Heart left ventricle (tissue), 16 donors: ENCODE data around the gene PTPRD. TPM values are rescaled to one million over a fixed set of nuclear protein-coding genes. Genes with fewer than 3 reads are reported as not detected.

Experiments
- ATAC-seq, 4 donors: fragments of 200-7000 bp; cut with Tn5 transposase; one replicate each; pipeline ENCODE4 v1.9.1; 2020 to 2022; ENCODE audit warnings: moderate library complexity in 4 of 4, mild to moderate bottlenecking in 3 of 4, moderate number of reproducible peaks in 1 of 4
- DNase-seq, 5 donors: peaks; one replicate each; pipeline ENCODE4 v3.0.0-alpha.2; 2020
- H3K27ac ChIP-seq, 12 donors: fragments of 200-600 bp; sonication (generic) in 4 of 12; one replicate each; pipeline versions ENCODE4 v1.5.0 to v1.8.0; 2016 to 2022; ENCODE audit warnings: mild to moderate bottlenecking in 2 of 12
- H3K27me3 ChIP-seq, 9 donors: fragments of 200-600 bp; sonication (generic) in 2 of 9; one replicate each; pipeline versions ENCODE4 v1.5.1 to v1.8.0; 2016 to 2022; ENCODE audit warnings: mild to moderate bottlenecking in 3 of 9
- H3K36me3 ChIP-seq, 9 donors: fragments of 200-600 bp; sonication (generic) in 2 of 9; one replicate each; pipeline versions ENCODE4 v1.5.0 to v1.8.0; 2018 to 2022; ENCODE audit warnings: mild to moderate bottlenecking in 2 of 9
- H3K4me1 ChIP-seq, 12 donors: fragments of 200-600 bp; sonication (generic) in 4 of 12; one replicate each; pipeline versions ENCODE4 v1.5.0 to v1.8.0; 2016 to 2022; ENCODE audit warnings: mild to moderate bottlenecking in 3 of 12
- H3K4me3 ChIP-seq, 12 donors: fragments of 200-600 bp; sonication (generic) in 4 of 12; one replicate each; pipeline versions ENCODE4 v1.5.0 to v1.8.0; 2017 to 2022; ENCODE audit warnings: mild to moderate bottlenecking in 9 of 12, moderate library complexity in 4 of 12
- H3K9me3 ChIP-seq, 12 donors: fragments of 200-600 bp; sonication (generic) in 4 of 12; one replicate each; pipeline versions ENCODE4 v1.5.0 to v1.8.0; 2016 to 2022; ENCODE audit warnings: mild to moderate bottlenecking in 1 of 12
- POLR2A ChIP-seq, 2 donors: fragments of 450-650 bp; IDR thresholded peaks; one replicate each; pipeline ENCODE4 v1.6.1; 2017; ENCODE audit warnings: antibody characterized with exemption in 2 of 2, mild to moderate bottlenecking in 2 of 2, moderate library complexity in 2 of 2
- WGBS, 4 donors: extraction: QIAGEN DNeasy Blood & Tissue Kit in 2 of 4; methylation state at CpG; one replicate each; pipeline versions ENCODE4 v1.1.5 to v1.1.7; 2013 to 2018; 5-methylcytosine and 5-hydroxymethylcytosine counted together
- intact Hi-C, 10 donors: fragments of 100-400 bp; cut with DNase I; formaldehyde crosslinking; loops; one replicate each; pipeline versions ENCODE4 v1.11.1 to v1.14.2; 2022
- polyA plus RNA-seq, 2 donors: library from polyadenylated mRNA; stranded (reverse); fragments of 200-250 nt; gene quantifications; one replicate each; pipeline ENCODE4 v1.2.3, GENCODE V29; 2013
- total RNA-seq, 9 donors: library from RNA; depleted of rRNA in 2 of 9; stranded (reverse); fragments of >200 nt in 2 of 9; fragmentation: NEBNext Ultra II Directional in 3 of 9; extraction: Animal tissue kit (Norgen Biotek cat#: 25700) in 3 of 9; gene quantifications; one replicate each; pipeline versions ENCODE4 v1.1.0 to v1.2.4, GENCODE V29; 2016 to 2023
- TF ChIP-seq, protein P1 (sequence below), 12 donors: fragments of 200-600 bp; sonication (generic) in 4 of 12; IDR thresholded peaks; one replicate each; pipeline versions ENCODE4 v1.5.0 to v1.8.0; 2018 to 2022; ENCODE audit warnings: antibody characterized with exemption in 12 of 12, mild to moderate bottlenecking in 5 of 12
- donor health status: ischemic (EF 13 %, LVEDD 7.1; RV severe dilation, severe dysfunction).
- donor health status: healthy with polysubstance abuse.
- donor health status: DM: no; HTN: yes; CAD: no.
- donor health status: DM: no; HTN: no; CAD: no.
- donor health status: ischemic (EF 25% LVEDD 6.9; RV normal size, moderate dysfunction).
- donor health status: ischemic (EF 25% LVEDD 5.7; RV mildly dilated, moderate dysfunction).
- donor health status: healthy.
- donor health status: DM: yes; HTN: yes; CAD: no.
- donor health status: ischemic (EF 35%, LVEDD 5.7; RV mildly dilated, moderate dysfunction).
- donor health status: nonischemic (EF 11% LVEDD 7.7; RV severe dilation, severe dysfunction).
- donor health status: DM: yes; HTN: yes; CAD: no.
- donor health status: PGD.
- donor health status: ischemic (EF 29% LVEDD 5.4; RV normal size, mild dysfunction).
- donor health status: nonischemic (EF 23%, LVEDD 6.1; RV moderate dilation, normal function).

PTPRD gene
- total and polyA plus RNA-seq, 11 donors: 1.4 to 25.3 (median 15.1) TPM

DNA sequence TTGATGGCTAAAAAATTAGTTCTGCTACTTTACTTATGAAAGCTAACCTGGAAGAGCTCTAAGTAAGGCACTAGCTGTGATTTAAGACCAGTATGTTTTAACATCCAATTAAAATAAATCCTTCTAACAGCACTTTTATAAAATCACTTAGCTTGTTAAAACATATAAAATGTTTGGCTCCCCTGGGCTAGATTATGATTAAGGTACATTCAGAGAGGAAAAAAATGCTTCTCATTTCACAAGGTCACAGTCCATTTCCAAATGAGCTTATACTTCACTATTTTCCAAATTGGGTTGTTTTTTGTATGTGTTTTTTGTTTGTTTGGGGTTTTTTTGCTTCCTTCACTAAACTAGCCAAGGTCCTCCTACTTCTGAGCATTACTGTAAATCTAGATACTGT, 1938.3 kb downstream of the PTPRD start:
- no peak for DNase-seq
- Histone ChIP-seq H3K27ac (no peak overlapping the region), H3K4me1 (peaks cover 0 to 23% (median 8%) of the 10 kb centered on the region in 12 donors), H3K27me3 (no peaks in the 10 kb centered on the region), H3K9me3 (no peaks in the 10 kb centered on the region), H3K4me3 (no peak overlapping the region), H3K36me3 (no peaks in the 10 kb centered on the region)
- TF ChIP-seq, protein P1, sequence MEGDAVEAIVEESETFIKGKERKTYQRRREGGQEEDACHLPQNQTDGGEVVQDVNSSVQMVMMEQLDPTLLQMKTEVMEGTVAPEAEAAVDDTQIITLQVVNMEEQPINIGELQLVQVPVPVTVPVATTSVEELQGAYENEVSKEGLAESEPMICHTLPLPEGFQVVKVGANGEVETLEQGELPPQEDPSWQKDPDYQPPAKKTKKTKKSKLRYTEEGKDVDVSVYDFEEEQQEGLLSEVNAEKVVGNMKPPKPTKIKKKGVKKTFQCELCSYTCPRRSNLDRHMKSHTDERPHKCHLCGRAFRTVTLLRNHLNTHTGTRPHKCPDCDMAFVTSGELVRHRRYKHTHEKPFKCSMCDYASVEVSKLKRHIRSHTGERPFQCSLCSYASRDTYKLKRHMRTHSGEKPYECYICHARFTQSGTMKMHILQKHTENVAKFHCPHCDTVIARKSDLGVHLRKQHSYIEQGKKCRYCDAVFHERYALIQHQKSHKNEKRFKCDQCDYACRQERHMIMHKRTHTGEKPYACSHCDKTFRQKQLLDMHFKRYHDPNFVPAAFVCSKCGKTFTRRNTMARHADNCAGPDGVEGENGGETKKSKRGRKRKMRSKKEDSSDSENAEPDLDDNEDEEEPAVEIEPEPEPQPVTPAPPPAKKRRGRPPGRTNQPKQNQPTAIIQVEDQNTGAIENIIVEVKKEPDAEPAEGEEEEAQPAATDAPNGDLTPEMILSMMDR (IDR thresholded peaks at IDR 0.05): no peak
- no peak for TF ChIP-seq POLR2A (IDR thresholded peaks at IDR 0.05)
- no peak for ATAC-seq
- intact Hi-C loops: loop anchor here in 1 of 10 donors (10.0 kb wide), 1 partner anchor 180 kb away; no protein-coding TSS in a partner anchor

DNA sequence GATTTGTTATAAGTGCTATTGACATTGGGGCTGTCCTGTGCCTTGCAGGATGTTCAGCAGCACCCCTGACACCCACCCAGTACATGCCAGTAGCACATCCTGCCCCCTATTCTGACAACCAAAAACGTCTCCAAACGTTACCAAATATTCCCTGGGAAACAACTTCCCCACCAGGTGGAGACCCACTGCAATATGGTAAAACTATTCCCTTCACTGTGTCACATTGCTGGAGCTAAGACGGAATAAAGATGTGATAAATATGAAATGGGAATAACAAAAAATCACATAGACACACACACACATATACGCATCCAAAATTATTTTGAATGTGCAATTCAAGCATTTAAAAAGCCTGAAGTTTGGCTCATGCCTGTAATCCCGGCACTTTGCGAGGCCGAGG, 1939.0 kb downstream of the PTPRD start:
- no peaks in the 10 kb centered on the region for H3K27me3 ChIP-seq
- DNase-seq: no peak
- H3K9me3 ChIP-seq: no peaks in the 10 kb centered on the region
- peaks cover 0 to 16% (median 4%) of the 10 kb centered on the region in 12 donors for H3K4me1 ChIP-seq
- WGBS, 4 donors: 81 to 86% (median 83%) methylated on average over 7 of the region's 7 CpGs
- no peak overlapping the region for H3K4me3 ChIP-seq
- no peak overlapping the region for H3K27ac ChIP-seq
- no peaks in the 10 kb centered on the region for H3K36me3 ChIP-seq
- no peak for ATAC-seq
- TF ChIP-seq, protein P1 (IDR thresholded peaks at IDR 0.05): no peak
- TF ChIP-seq POLR2A (IDR thresholded peaks at IDR 0.05): no peak
- intact Hi-C loops: loop anchor here in 1 of 10 donors (10.0 kb wide), 1 partner anchor 181 kb away; no protein-coding TSS in a partner anchor

DNA sequence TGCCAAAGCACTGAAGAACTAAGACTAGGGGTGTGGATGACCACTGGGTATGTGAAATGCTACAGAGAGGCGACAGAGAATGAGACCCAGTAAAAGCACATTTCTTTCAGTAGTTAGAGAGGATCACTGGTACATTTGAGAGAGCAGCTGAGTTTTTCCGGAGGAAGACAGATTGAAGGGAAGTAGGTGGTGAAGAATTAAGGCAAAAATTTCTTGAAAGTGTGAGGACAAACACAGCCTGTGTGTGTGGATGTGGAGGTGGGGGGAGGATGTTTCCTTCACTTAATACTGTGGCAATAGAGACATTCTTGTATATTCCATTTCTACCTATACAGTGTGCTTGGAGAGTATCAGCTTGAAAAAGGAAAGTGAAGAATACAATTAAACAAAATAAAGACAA, 1942.1 kb downstream of the PTPRD start:
- DNase-seq (no peak), ATAC-seq (no peak)
- Histone ChIP-seq H3K4me3 (no peak overlapping the region), H3K27ac (no peak overlapping the region), H3K36me3 (no peaks in the 10 kb centered on the region), H3K4me1 (no peaks in the 10 kb centered on the region), H3K27me3 (no peaks in the 10 kb centered on the region), H3K9me3 (no peaks in the 10 kb centered on the region)
- 75 to 85% (median 82%) methylated on average over 2 of the region's 2 CpGs for WGBS, 4 donors
- intact Hi-C loops: loop anchor here in 1 of 10 donors (10.0 kb wide), 1 partner anchor 184 kb away; no protein-coding TSS in a partner anchor
- TF ChIP-seq, protein P1 (IDR thresholded peaks at IDR 0.05): no peak
- no peak for TF ChIP-seq POLR2A (IDR thresholded peaks at IDR 0.05)

DNA sequence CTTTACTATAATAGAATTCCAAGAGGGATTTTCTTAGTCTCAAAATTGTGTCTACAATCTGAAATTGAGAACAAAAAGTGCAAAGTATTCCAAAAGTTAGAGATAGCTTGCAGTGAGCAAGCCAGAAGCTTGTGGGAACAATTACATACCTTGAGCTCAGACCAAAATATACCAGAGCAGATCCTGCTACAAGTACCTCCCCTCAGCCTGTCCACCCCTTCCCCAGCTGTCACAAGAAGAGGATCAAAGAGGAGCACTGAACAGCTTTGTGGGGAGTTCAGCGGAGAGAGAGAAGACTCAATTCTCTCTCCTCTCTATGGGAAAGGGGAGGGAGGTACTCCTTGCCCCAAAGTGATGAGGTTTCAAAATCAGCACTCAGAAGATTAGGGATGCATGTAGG, 1944.1 kb downstream of the PTPRD start:
- H3K9me3 ChIP-seq: no peaks in the 10 kb centered on the region
- H3K36me3 ChIP-seq: no peaks in the 10 kb centered on the region
- no peak for TF ChIP-seq POLR2A (IDR thresholded peaks at IDR 0.05)
- TF ChIP-seq, protein P1 (IDR thresholded peaks at IDR 0.05): no peak
- no peak overlapping the region for H3K4me3 ChIP-seq
- WGBS, 4 donors: 86 to 92% (median 87%) methylated on average over 1 of the region's 1 CpG
- DNase-seq (no peak), ATAC-seq (no peak)
- H3K27ac ChIP-seq: no peak overlapping the region
- no peaks in the 10 kb centered on the region for H3K4me1 ChIP-seq
- H3K27me3 ChIP-seq: no peaks in the 10 kb centered on the region
- intact Hi-C loops: no loop called here
